GM23338 (cell line): ENCODE data around the gene RPS13. TPM values are rescaled to one million over a fixed set of nuclear protein-coding genes. Genes with fewer than 3 reads are reported as not detected.

Source experiments
- ATAC-seq: fragments of 200-7000 bp; cut with Tn5 transposase; 3 replicates; pipeline ENCODE4 v1.9.1; 2020
- DNase-seq: peaks from one replicate; pipeline ENCODE4 v3.0.0-alpha.2; 2015; ENCODE audit warnings: low spot score
- H2AFZ ChIP-seq: fragments of 200-600 bp; sonication (generic); 2 replicates; pipeline ENCODE4 v1.8.0; 2016; ENCODE audit warnings: antibody characterized with exemption, mild to moderate bottlenecking, moderate library complexity
- H3F3A ChIP-seq: fragments of 200-600 bp; sonication (generic); replicated peaks from 2 replicates; pipeline ENCODE4 v1.8.0; 2017; ENCODE audit warnings: antibody characterized with exemption, mixed run types, low read depth
- H3K27ac ChIP-seq: fragments of 200-600 bp; sonication (generic); 2 replicates; pipeline ENCODE4 v1.6.1; 2016; ENCODE audit warnings: low read depth
- H3K27me3 ChIP-seq: fragments of 200-600 bp; sonication (generic); 2 replicates; pipeline ENCODE4 v1.8.0; 2016; ENCODE audit warnings: mild to moderate bottlenecking, mixed run types, moderate library complexity; ENCODE audit not compliant: insufficient read depth
- H3K36me3 ChIP-seq: fragments of 200-600 bp; sonication (generic); 2 replicates; pipeline ENCODE4 v1.8.0; 2016; ENCODE audit warnings: mild to moderate bottlenecking; ENCODE audit not compliant: insufficient read depth
- H3K4me1 ChIP-seq: fragments of 200-600 bp; sonication (generic); 2 replicates; pipeline ENCODE4 v1.8.0; 2016; ENCODE audit warnings: mild to moderate bottlenecking, moderate library complexity; ENCODE audit not compliant: insufficient read depth
- H3K4me2 ChIP-seq: fragments of 200-600 bp; sonication (generic); 2 replicates; pipeline ENCODE4 v1.7.1; 2017; ENCODE audit warnings: mixed run types
- H3K4me3 ChIP-seq: fragments of 200-600 bp; sonication (generic); 2 replicates; pipeline ENCODE4 v1.6.1; 2016; ENCODE audit warnings: mixed run types
- H3K79me2 ChIP-seq: fragments of 200-600 bp; sonication (generic); replicated peaks from 2 replicates; pipeline ENCODE4 v1.8.0; 2017; ENCODE audit warnings: mild to moderate bottlenecking; ENCODE audit not compliant: insufficient read depth
- H3K9me2 ChIP-seq: fragments of 200-600 bp; sonication (generic); 2 replicates; pipeline ENCODE4 v1.8.0; 2017; ENCODE audit not compliant: insufficient read depth
- H4K20me1 ChIP-seq: fragments of 200-600 bp; sonication (generic); replicated peaks from 2 replicates; pipeline ENCODE4 v1.8.0; 2017; ENCODE audit warnings: mild to moderate bottlenecking; ENCODE audit not compliant: insufficient read depth
- H3K27ac Mint-ChIP-seq: 2 replicates; pipeline ENCODE4 v1.8.0; 2020; ENCODE audit warnings: inconsistent platforms, mild to moderate bottlenecking, moderate library complexity, mixed read lengths
- H3K27me3 Mint-ChIP-seq: 3 replicates; pipeline ENCODE4 v1.8.0; 2022; ENCODE audit warnings: low read depth, mild to moderate bottlenecking, moderate library complexity, mixed read lengths, inconsistent platforms; ENCODE audit not compliant: insufficient read depth, poor library complexity
- H3K36me3 Mint-ChIP-seq: 3 replicates; pipeline ENCODE4 v1.8.0; 2021; ENCODE audit warnings: low read depth, mild to moderate bottlenecking, inconsistent platforms, moderate library complexity, mixed read lengths
- H3K4me1 Mint-ChIP-seq: 3 replicates; pipeline ENCODE4 v1.8.0; 2020; ENCODE audit warnings: mild to moderate bottlenecking, inconsistent platforms, mixed read lengths
- H3K4me3 Mint-ChIP-seq: 3 replicates; pipeline ENCODE4 v1.8.0; 2021; ENCODE audit warnings: moderate library complexity, mild to moderate bottlenecking, inconsistent platforms, mixed read lengths
- H3K9me3 Mint-ChIP-seq: 3 replicates; pipeline ENCODE4 v1.8.0; 2020; ENCODE audit warnings: moderate library complexity, mild to moderate bottlenecking, inconsistent platforms, mixed read lengths
- CREB1 ChIP-seq: fragments of 250-450 bp; sonication (Bioruptor Pico); IDR thresholded peaks from 2 replicates; pipeline ENCODE4 v1.5.0; 2020; ENCODE audit warnings: low read depth, mild to moderate bottlenecking, moderate library complexity
- CTCF ChIP-seq, 2 experiments: fragments of 200-600 bp in 1 of 2; sonication (generic) in 1 of 2; conservative IDR thresholded peaks; 2 replicates each; pipeline versions ENCODE4 v1.5.1 to v1.6.1; 2016 to 2017; ENCODE audit warnings: antibody characterized with exemption in 2 of 2, low read depth in 2 of 2, mild to moderate bottlenecking in 2 of 2, moderate library complexity in 1 of 2
- ETS1 ChIP-seq: IDR thresholded peaks from 2 replicates; pipeline ENCODE4 v1.6.1; 2016; ENCODE audit warnings: antibody characterized with exemption
- EZH2 ChIP-seq: fragments of 200-600 bp; sonication (generic); IDR thresholded peaks from one replicate; pipeline ENCODE4 v1.8.0; 2017; ENCODE audit warnings: antibody characterized with exemption, mild to moderate bottlenecking, low read depth; ENCODE audit not compliant: unreplicated experiment
- EZH2phosphoT487 ChIP-seq: fragments of 200-600 bp; sonication (generic); IDR thresholded peaks from one replicate; pipeline ENCODE4 v1.8.1; 2018; ENCODE audit warnings: antibody characterized with exemption; ENCODE audit not compliant: unreplicated experiment
- JUNB ChIP-seq: IDR thresholded peaks from one replicate; pipeline ENCODE4 v1.6.1; 2016; ENCODE audit warnings: antibody characterized with exemption; ENCODE audit not compliant: unreplicated experiment
- NANOG ChIP-seq: IDR thresholded peaks from 2 replicates; pipeline ENCODE4 v1.6.1; 2016; ENCODE audit warnings: antibody characterized with exemption, borderline replicate concordance
- POLR2AphosphoS5 ChIP-seq: IDR thresholded peaks from 2 replicates; pipeline ENCODE4 v1.6.1; 2016; ENCODE audit warnings: antibody characterized with exemption, low read depth
- REST ChIP-seq: IDR thresholded peaks from one replicate; pipeline ENCODE4 v1.6.1; 2018; ENCODE audit warnings: antibody characterized with exemption; ENCODE audit not compliant: unreplicated experiment
- STAT1 ChIP-seq: IDR thresholded peaks from one replicate; pipeline ENCODE4 v1.6.1; 2016; ENCODE audit warnings: antibody characterized with exemption; ENCODE audit not compliant: unreplicated experiment
- ZNF114 ChIP-seq: fragments of 250-450 bp; sonication (Bioruptor Pico); IDR thresholded peaks from 2 replicates; pipeline ENCODE4 v1.5.0; 2020; ENCODE audit warnings: mild to moderate bottlenecking, moderate library complexity
- ZNF331 ChIP-seq: fragments of 250-450 bp; sonication (Bioruptor Pico); IDR thresholded peaks from 2 replicates; pipeline ENCODE4 v1.5.0; 2020; ENCODE audit warnings: low read depth, mild to moderate bottlenecking, moderate library complexity
- ZNF462 ChIP-seq: fragments of 250-450 bp; sonication (Bioruptor Pico); IDR thresholded peaks from 2 replicates; pipeline ENCODE4 v1.5.0; 2020; ENCODE audit warnings: mild to moderate bottlenecking, moderate library complexity
- polyA plus RNA-seq: library from polyadenylated mRNA; unstranded; fragments of >200 nt; fragmentation: Nextera tagmentation; extraction: Ambion mirVana; gene quantifications from 2 replicates; pipeline ENCODE4 v1.2.1, GENCODE V29; 2016
- total RNA-seq: library from RNA; depleted of rRNA; stranded (reverse); fragments of >200 nt; shearing (Covaris generic); gene quantifications from 2 replicates; pipeline ENCODE4 v1.2.3, GENCODE V29; 2014

Gene RPS13
- total and polyA plus RNA-seq, 2 experiments from 2014 or later = 1,211 to 1,717 TPM

GRCh38 chr11:17046690-17047089 is 30.8 kb downstream of the RPS13 start:
- Histone ChIP-seq H3F3A (no peaks in the 10 kb centered on the region), H3K4me3 (no peak overlapping the region), H3K27ac (no peak overlapping the region), H3K4me2 (no peak overlapping the region), H3K9me2 (no peaks in the 10 kb centered on the region; the same call in 1 of the 2 replicates), H3K79me2 (no peaks in the 10 kb centered on the region), H3K27me3 (no peaks in the 10 kb centered on the region), H3K36me3 (no peaks in the 10 kb centered on the region), H3K4me1 (no peaks in the 10 kb centered on the region), H2AFZ (no peak overlapping the region), H4K20me1 (no peaks in the 10 kb centered on the region)
- peaks cover 5% of the 10 kb centered on the region for H3K27me3 Mint-ChIP-seq
- ATAC-seq (no peak), DNase-seq (no peak)
- peaks cover 9% of the 10 kb centered on the region for H3K9me3 Mint-ChIP-seq
- H3K36me3 Mint-ChIP-seq = peaks cover 3% of the 10 kb centered on the region
- H3K4me3 Mint-ChIP-seq = no peak overlapping the region
- H3K4me1 Mint-ChIP-seq = no peaks in the 10 kb centered on the region
- TF ChIP-seq REST = no peak
- TF ChIP-seq NANOG = no peak
- TF ChIP-seq POLR2AphosphoS5 = no peak
- no peak for TF ChIP-seq EZH2phosphoT487
- no peak for TF ChIP-seq CTCF (conservative IDR thresholded peaks at IDR 0.05; ENCODE audit: low read depth in 2 of 2)
- TF ChIP-seq ZNF331 (CRISPR knock-in tag) = no peak
- TF ChIP-seq ETS1 = no peak
- TF ChIP-seq EZH2 = no peak
- no peak for TF ChIP-seq CREB1 (CRISPR knock-in tag)
- no peak for TF ChIP-seq ZNF114 (CRISPR knock-in tag)
- TF ChIP-seq STAT1 = no peak
- no peak for TF ChIP-seq JUNB
- TF ChIP-seq ZNF462 = no peak
- H3K27ac Mint-ChIP-seq = no peak overlapping the region
